Activated CD8-positive, alpha-beta memory T cell treated with anti-CD3 and anti-CD28 coated beads, Interleukin-2, amount 50 U/mL, for 1 hour (primary cell): ENCODE data around the gene CYB5R3.
"Not testable (repeated sequence)": the region's sequence is repeated elsewhere in the genome, so short reads cannot be mapped to it uniquely, and the experiment has no call there.

Experiments
- DNase-seq: peaks from one replicate; pipeline ENCODE4 v3.0.0-alpha.2; 2020; ENCODE audit errors: extremely low read depth

The CYB5R3 gene

GRCh38 chr22:42603427-42603826 lies 45.8 kb downstream of the CYB5R3 start:
- DNase-seq, result no peak

GRCh38 chr22:42602470-42602869 lies 46.7 kb downstream of the CYB5R3 start:
- no peak for DNase-seq

GRCh38 chr22:42601879-42602465 lies 47.2 kb downstream of the CYB5R3 start:
- no peak for DNase-seq

GRCh38 chr22:42596863-42597530 lies 52.2 kb downstream of the CYB5R3 start:
- DNase-seq, result no peak

- DNase-seq, result no peak
Observed at GRCh38 chr22:42596336-42596735, 52.9 kb downstream of the CYB5R3 start.

GRCh38 chr22:42595434-42595833 lies 53.8 kb downstream of the CYB5R3 start:
- no peak for DNase-seq

GRCh38 chr22:42591987-42592386 lies 57.2 kb downstream of the CYB5R3 start:
- DNase-seq, result no peak

GRCh38 chr22:42587588-42588175 lies 61.5 kb downstream of the CYB5R3 start:
- no peak for DNase-seq

GRCh38 chr22:42586381-42586780 lies 62.8 kb downstream of the CYB5R3 start:
- no peak for DNase-seq

- DNase-seq, result no peak
Observed at GRCh38 chr22:42585096-42585495, 64.1 kb downstream of the CYB5R3 start.

GRCh38 chr22:42584364-42584940 lies 64.7 kb downstream of the CYB5R3 start:
- DNase-seq, result no peak

- DNase-seq, result no peak
Observed at GRCh38 chr22:42582987-42583386, 66.2 kb downstream of the CYB5R3 start.

GRCh38 chr22:42581762-42582716 lies 67.2 kb downstream of the CYB5R3 start:
- DNase-seq, result peak; percentile 48

GRCh38 chr22:42581194-42581761 lies 67.9 kb downstream of the CYB5R3 start:
- not testable (repeated sequence) for DNase-seq

- DNase-seq, result not testable (repeated sequence)
Observed at GRCh38 chr22:42580040-42580439, 69.2 kb downstream of the CYB5R3 start.

- no peak for DNase-seq
Observed at GRCh38 chr22:42577623-42578240, 71.5 kb downstream of the CYB5R3 start.

GRCh38 chr22:42577141-42577540 lies 72.1 kb downstream of the CYB5R3 start:
- DNase-seq, result not testable (repeated sequence)

GRCh38 chr22:42575996-42576574 lies 73.1 kb downstream of the CYB5R3 start:
- DNase-seq, result not testable (repeated sequence)

- DNase-seq, result not testable (repeated sequence)
Observed at GRCh38 chr22:42574468-42574867, 74.7 kb downstream of the CYB5R3 start.

GRCh38 chr22:42574046-42574445 lies 75.1 kb downstream of the CYB5R3 start:
- DNase-seq, result not testable (repeated sequence)
